H1 (cell line): ENCODE results near the gene ADD1. TPM values are rescaled to one million over a fixed set of nuclear protein-coding genes. Genes with fewer than 3 reads are reported as not detected.

Source experiments
- BRCA1 ChIP-seq: IDR thresholded peaks from 2 replicates; pipeline ENCODE4 v1.6.1; 2012; ENCODE audit warnings: low read depth, low read length, improper control_type of control experiment
- CREB1 ChIP-seq: IDR thresholded peaks from 2 replicates; pipeline ENCODE4 v1.6.1; 2012; ENCODE audit warnings: inconsistent platforms
- EP300 ChIP-seq, 2 experiments: IDR thresholded peaks; 1 replicate in 1 of 2; 2 replicates in 1 of 2; pipeline ENCODE4 v1.6.1; 2011 to 2012; ENCODE audit warnings: low read depth in 2 of 2, low read length in 2 of 2, mild to moderate bottlenecking in 2 of 2, borderline replicate concordance in 1 of 2, inconsistent platforms in 1 of 2, moderate library complexity in 1 of 2
- GABPA ChIP-seq: IDR thresholded peaks from 2 replicates; pipeline ENCODE4 v1.6.1; 2011; ENCODE audit warnings: mild to moderate bottlenecking, low read length, moderate library complexity, borderline replicate concordance; ENCODE audit not compliant: insufficient read depth
- GTF2F1 ChIP-seq: IDR thresholded peaks from 2 replicates; pipeline ENCODE4 v1.6.1; 2012; ENCODE audit warnings: low read depth, low read length, improper control_type of control experiment, borderline replicate concordance
- HDAC2 ChIP-seq, 2 experiments: fragments of 300-600 bp in 1 of 2; sonication (generic) in 1 of 2; IDR thresholded peaks; 2 replicates each; pipeline ENCODE4 v1.6.1; 2011 to 2012; ENCODE audit warnings: low read depth in 2 of 2, low read length in 2 of 2, mild to moderate bottlenecking in 2 of 2, moderate library complexity in 2 of 2, borderline replicate concordance in 1 of 2, inconsistent platforms in 1 of 2
- JUN ChIP-seq: IDR thresholded peaks from 2 replicates; pipeline ENCODE4 v1.6.1; 2011; ENCODE audit warnings: low read depth, mild to moderate bottlenecking, improper control_type of control experiment, low read length
- KDM1A ChIP-seq: fragments of 200-600, 300-600 bp; sonication (generic); IDR thresholded peaks from 2 replicates; pipeline ENCODE4 v1.7.1; 2016; ENCODE audit warnings: mild to moderate bottlenecking, low read length, borderline replicate concordance
- KDM5A ChIP-seq: fragments of 200-600 bp; IDR thresholded peaks from 2 replicates; pipeline ENCODE4 v1.7.1; 2012; ENCODE audit warnings: mild to moderate bottlenecking, low read length, inconsistent platforms, mixed read lengths
- NANOG ChIP-seq: IDR thresholded peaks from 2 replicates; pipeline ENCODE4 v1.6.1; 2011; ENCODE audit warnings: low read length, low read depth, mild to moderate bottlenecking, inconsistent platforms; ENCODE audit not compliant: insufficient read depth, poor library complexity, severe bottlenecking
- POLR2A ChIP-seq, 2 experiments: IDR thresholded peaks; 1 replicate in 1 of 2; 2 replicates in 1 of 2; pipeline ENCODE4 v1.6.1; 2011; ENCODE audit warnings: low read depth in 2 of 2, low read length in 2 of 2, mild to moderate bottlenecking in 2 of 2; ENCODE audit errors: control extremely low read depth in 1 of 2
- RXRA ChIP-seq: IDR thresholded peaks from 2 replicates; pipeline ENCODE4 v1.6.1; 2011; ENCODE audit warnings: low read depth, mild to moderate bottlenecking, low read length, moderate library complexity; ENCODE audit not compliant: insufficient read depth
- SP4 ChIP-seq: IDR thresholded peaks from 2 replicates; pipeline ENCODE4 v1.6.1; 2012; ENCODE audit warnings: low read length, inconsistent platforms
- SRF ChIP-seq: IDR thresholded peaks from 2 replicates; pipeline ENCODE4 v1.6.1; 2011; ENCODE audit warnings: mild to moderate bottlenecking, low read depth, low read length, moderate library complexity
- SUZ12 ChIP-seq: fragments of 200-600 bp; sonication (generic); IDR thresholded peaks from 2 replicates; pipeline ENCODE4 v1.6.1; 2012; ENCODE audit warnings: mild to moderate bottlenecking, inconsistent platforms, low read length, moderate library complexity, mixed read lengths
- TEAD4 ChIP-seq: IDR thresholded peaks from 2 replicates; pipeline ENCODE4 v1.6.1; 2012; ENCODE audit warnings: low read depth, low read length, inconsistent platforms, mixed read lengths
- polyA plus RNA-seq, 7 experiments: library from polyadenylated mRNA; depleted of rRNA in 3 of 7; stranded (reverse) in 5 of 7; unstranded in 2 of 7; fragments of >200 nt in 5 of 7; fragments of 200-250 nt in 2 of 7; gene quantifications; 1 replicate in 5 of 7; 2 replicates in 1 of 7; 4 replicates in 1 of 7; pipeline versions ENCODE4 v1.2.1 to v1.2.3, GENCODE V29; 2011 to 2013; ENCODE audit warnings: missing spikeins in 2 of 7, mixed read lengths in 2 of 7
- total RNA-seq: library from RNA; stranded (reverse); fragmentation: NEBNext Ultra II Directional; extraction: Animal tissue kit (Norgen Biotek cat#: 25700); gene quantifications from 2 replicates; pipeline ENCODE4 v1.2.1, GENCODE V29; 2021
- TF ChIP-seq, protein P1 (sequence below): IDR thresholded peaks from 2 replicates; pipeline ENCODE4 v1.6.1; 2011; ENCODE audit warnings: low read depth, mild to moderate bottlenecking, low read length; ENCODE audit not compliant: insufficient read depth

The ADD1 gene
- total and polyA plus RNA-seq, 2 of the 8 experiments (the other 6 are each of a cell fraction or from before 2014, with no cell fraction given) = 113 to 143 TPM

DNA sequence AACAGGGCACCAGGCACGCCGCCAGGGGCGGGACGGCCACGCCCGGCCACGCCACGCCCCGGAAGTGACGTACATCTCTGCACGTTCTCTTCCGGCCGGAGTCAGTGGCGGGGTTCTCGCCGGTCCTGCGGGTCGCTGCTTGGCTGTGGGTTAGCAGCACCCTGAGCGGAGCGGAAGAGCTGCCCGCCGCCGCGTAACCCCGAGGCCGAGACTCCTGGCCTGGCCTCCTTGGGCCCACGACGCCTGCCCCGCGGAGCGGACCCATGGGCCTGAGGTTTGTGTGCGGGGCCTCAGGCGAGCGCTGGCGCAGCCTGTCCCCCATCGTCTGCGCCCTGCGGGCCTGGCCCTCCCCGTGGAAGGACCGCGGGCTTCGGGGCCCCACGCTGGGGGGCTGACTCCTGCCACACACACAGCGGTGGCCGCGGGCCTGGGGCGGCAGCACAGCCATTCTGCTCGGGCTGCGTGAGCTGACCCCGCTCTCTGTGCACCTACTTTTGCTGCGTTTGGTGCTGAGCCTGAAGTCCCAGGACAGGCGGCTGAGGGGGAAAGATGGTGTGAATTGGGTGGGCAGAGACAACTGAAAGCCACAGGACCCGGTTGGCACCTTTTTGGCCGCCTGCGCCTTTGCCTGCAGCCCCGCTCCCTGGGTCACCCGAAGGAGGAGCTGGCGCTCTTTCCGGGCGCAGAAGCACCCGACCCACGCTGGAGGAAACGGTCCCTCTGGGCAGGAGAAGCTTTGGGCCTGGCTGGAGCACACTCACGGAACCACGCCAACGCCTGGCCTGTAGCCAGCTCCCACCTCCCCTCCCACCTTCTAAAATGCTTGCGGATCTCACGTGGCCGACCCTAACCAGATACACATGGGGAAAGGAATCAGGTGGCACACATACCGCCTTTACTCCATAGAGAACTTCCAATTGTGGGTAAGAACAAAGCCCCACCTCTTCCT is 91.4 kb downstream of the ADD1 start (continued):
- TF ChIP-seq TEAD4 = no peak
- TF ChIP-seq KDM1A = no peak
- TF ChIP-seq SRF = no peak
- no peak for TF ChIP-seq RXRA
- 0 out of 2 replicates have a peak, but pooled peaks have one; percentile 22 for TF ChIP-seq SP4
- peak; percentile 89; the same call in 1 of the 2 replicates for TF ChIP-seq GABPA
- no peak for TF ChIP-seq KDM5A
- no peak for TF ChIP-seq NANOG
- TF ChIP-seq BRCA1 = no peak
- TF ChIP-seq CREB1 = peak; percentile 91
- TF ChIP-seq POLR2A (IDR thresholded peaks at IDR 0.05; ENCODE audit: control extremely low read depth in 1 of 2, low read depth in 2 of 2, low read length in 2 of 2) = peak in 1 of 2 experiments; percentile 91; a peak in 2 of 3 replicates
- no peak for TF ChIP-seq EP300 (IDR thresholded peaks at IDR 0.05; ENCODE audit: borderline replicate concordance in 1 of 2, low read depth in 2 of 2, low read length in 2 of 2)
- TF ChIP-seq GTF2F1 = no peak
- no peak for TF ChIP-seq JUN
- TF ChIP-seq, protein P1, sequence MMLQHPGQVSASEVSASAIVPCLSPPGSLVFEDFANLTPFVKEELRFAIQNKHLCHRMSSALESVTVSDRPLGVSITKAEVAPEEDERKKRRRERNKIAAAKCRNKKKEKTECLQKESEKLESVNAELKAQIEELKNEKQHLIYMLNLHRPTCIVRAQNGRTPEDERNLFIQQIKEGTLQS = no peak
- TF ChIP-seq SUZ12 = no peak
- TF ChIP-seq HDAC2 (IDR thresholded peaks at IDR 0.05; ENCODE audit: borderline replicate concordance in 1 of 2, low read depth in 2 of 2, low read length in 2 of 2) = 0 out of 4 replicates have a peak, but pooled peaks of 1 of the 2 experiments have one; percentile 18
